ENCODE results near the gene HYAL3. TPM values are rescaled to one million over a fixed set of nuclear protein-coding genes. Genes with fewer than 3 reads are reported as not detected.

Gene HYAL3
- total and polyA plus RNA-seq, 2 of the 13 experiments (the other 11 are each of a cell fraction or from before 2014, with no cell fraction given), result 5.5 to 10.4 TPM

DNA sequence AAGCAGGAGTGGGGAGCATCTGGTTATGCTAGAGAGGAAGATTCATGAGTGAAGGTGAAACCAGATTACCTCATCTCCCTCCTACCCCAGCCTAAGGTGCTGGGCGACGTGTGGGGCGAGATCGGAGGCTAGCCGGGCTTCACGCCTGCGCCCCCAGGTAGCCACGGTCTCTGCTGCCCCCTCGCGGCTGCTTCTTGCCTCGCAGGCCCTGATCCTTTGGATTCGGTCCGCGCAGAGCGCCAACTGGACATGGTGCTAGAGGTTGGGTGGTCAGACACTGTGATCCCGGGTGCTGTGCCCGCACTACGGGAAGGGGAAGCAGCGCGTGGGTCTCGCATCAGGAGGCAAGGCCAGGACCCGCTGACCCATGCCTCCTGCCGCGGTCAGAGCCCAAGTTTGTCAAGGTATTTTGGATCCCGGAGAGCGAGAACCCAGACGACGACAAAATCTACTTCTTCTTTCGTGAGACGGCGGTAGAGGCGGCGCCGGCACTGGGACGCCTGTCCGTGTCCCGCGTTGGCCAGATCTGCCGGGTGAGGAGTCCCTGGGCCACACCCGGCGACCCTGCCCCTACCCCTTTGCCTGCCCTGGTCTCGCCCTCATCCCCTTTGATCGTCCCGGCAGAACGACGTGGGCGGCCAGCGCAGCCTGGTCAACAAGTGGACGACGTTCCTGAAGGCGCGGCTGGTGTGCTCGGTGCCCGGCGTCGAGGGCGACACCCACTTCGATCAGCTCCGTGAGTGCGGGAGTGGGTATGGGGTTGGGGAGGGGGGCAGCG, 26.1 kb downstream of the HYAL3 start (continued):
- TF ChIP-seq, protein P1, sequence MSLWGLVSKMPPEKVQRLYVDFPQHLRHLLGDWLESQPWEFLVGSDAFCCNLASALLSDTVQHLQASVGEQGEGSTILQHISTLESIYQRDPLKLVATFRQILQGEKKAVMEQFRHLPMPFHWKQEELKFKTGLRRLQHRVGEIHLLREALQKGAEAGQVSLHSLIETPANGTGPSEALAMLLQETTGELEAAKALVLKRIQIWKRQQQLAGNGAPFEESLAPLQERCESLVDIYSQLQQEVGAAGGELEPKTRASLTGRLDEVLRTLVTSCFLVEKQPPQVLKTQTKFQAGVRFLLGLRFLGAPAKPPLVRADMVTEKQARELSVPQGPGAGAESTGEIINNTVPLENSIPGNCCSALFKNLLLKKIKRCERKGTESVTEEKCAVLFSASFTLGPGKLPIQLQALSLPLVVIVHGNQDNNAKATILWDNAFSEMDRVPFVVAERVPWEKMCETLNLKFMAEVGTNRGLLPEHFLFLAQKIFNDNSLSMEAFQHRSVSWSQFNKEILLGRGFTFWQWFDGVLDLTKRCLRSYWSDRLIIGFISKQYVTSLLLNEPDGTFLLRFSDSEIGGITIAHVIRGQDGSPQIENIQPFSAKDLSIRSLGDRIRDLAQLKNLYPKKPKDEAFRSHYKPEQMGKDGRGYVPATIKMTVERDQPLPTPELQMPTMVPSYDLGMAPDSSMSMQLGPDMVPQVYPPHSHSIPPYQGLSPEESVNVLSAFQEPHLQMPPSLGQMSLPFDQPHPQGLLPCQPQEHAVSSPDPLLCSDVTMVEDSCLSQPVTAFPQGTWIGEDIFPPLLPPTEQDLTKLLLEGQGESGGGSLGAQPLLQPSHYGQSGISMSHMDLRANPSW (CRISPR knock-in tag; IDR thresholded peaks at IDR 0.05; ENCODE audit: borderline replicate concordance), result no peak
- no peak for TF ChIP-seq NR2F6 (IDR thresholded peaks at IDR 0.05)
- TF ChIP-seq NR2F6 (CRISPR knock-in tag; IDR thresholded peaks at IDR 0.05), result peak; percentile 67; the same call in 1 of the 2 replicates
- TF ChIP-seq, protein P2, sequence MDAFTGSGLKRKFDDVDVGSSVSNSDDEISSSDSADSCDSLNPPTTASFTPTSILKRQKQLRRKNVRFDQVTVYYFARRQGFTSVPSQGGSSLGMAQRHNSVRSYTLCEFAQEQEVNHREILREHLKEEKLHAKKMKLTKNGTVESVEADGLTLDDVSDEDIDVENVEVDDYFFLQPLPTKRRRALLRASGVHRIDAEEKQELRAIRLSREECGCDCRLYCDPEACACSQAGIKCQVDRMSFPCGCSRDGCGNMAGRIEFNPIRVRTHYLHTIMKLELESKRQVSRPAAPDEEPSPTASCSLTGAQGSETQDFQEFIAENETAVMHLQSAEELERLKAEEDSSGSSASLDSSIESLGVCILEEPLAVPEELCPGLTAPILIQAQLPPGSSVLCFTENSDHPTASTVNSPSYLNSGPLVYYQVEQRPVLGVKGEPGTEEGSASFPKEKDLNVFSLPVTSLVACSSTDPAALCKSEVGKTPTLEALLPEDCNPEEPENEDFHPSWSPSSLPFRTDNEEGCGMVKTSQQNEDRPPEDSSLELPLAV (CRISPR knock-in tag; conservative IDR thresholded peaks at IDR 0.05; ENCODE audit: low read depth), result no peak
- TF ChIP-seq, protein P3, sequence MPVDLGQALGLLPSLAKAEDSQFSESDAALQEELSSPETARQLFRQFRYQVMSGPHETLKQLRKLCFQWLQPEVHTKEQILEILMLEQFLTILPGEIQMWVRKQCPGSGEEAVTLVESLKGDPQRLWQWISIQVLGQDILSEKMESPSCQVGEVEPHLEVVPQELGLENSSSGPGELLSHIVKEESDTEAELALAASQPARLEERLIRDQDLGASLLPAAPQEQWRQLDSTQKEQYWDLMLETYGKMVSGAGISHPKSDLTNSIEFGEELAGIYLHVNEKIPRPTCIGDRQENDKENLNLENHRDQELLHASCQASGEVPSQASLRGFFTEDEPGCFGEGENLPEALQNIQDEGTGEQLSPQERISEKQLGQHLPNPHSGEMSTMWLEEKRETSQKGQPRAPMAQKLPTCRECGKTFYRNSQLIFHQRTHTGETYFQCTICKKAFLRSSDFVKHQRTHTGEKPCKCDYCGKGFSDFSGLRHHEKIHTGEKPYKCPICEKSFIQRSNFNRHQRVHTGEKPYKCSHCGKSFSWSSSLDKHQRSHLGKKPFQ (CRISPR knock-in tag; IDR thresholded peaks at IDR 0.05; ENCODE audit: insufficient replicate concordance), result no peak
- TF ChIP-seq ELF4 (CRISPR knock-in tag; IDR thresholded peaks at IDR 0.05; ENCODE audit: borderline replicate concordance), result no peak
- TF ChIP-seq ZNF615 (CRISPR knock-in tag; IDR thresholded peaks at IDR 0.05; ENCODE audit: borderline replicate concordance), result no peak
- no peak for TF ChIP-seq RORA (CRISPR knock-in tag; IDR thresholded peaks at IDR 0.05)
- no peak for TF ChIP-seq HIVEP1 (CRISPR knock-in tag; IDR thresholded peaks at IDR 0.05)
- no peak for TF ChIP-seq ZNF777 (CRISPR knock-in tag; IDR thresholded peaks at IDR 0.05)
- no peak for TF ChIP-seq ZNF737 (CRISPR knock-in tag; IDR thresholded peaks at IDR 0.05; ENCODE audit: borderline replicate concordance)
- TF ChIP-seq ARNTL (CRISPR knock-in tag; IDR thresholded peaks at IDR 0.05), result no peak
- peak; percentile 99 for TF ChIP-seq ZBTB38 (CRISPR knock-in tag; IDR thresholded peaks at IDR 0.05)
- peak; percentile 65; the same call in 1 of the 2 replicates for TF ChIP-seq ZSCAN21 (CRISPR knock-in tag; IDR thresholded peaks at IDR 0.05; ENCODE audit: borderline replicate concordance)
- TF ChIP-seq PCBP2 (optimal IDR thresholded peaks at IDR 0.05; ENCODE audit: low read depth, low read length, poor library complexity, severe bottlenecking), result no peak
- peak; percentile 50; the same call in 1 of the 2 replicates for TF ChIP-seq TBX3 (IDR thresholded peaks at IDR 0.05; ENCODE audit: borderline replicate concordance)
- TF ChIP-seq PHF20 (CRISPR knock-in tag; IDR thresholded peaks at IDR 0.05), result no peak
- TF ChIP-seq, protein P4, sequence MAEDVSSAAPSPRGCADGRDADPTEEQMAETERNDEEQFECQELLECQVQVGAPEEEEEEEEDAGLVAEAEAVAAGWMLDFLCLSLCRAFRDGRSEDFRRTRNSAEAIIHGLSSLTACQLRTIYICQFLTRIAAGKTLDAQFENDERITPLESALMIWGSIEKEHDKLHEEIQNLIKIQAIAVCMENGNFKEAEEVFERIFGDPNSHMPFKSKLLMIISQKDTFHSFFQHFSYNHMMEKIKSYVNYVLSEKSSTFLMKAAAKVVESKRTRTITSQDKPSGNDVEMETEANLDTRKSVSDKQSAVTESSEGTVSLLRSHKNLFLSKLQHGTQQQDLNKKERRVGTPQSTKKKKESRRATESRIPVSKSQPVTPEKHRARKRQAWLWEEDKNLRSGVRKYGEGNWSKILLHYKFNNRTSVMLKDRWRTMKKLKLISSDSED (CRISPR knock-in tag; IDR thresholded peaks at IDR 0.05), result no peak
- no peak for TF ChIP-seq SOX13 (IDR thresholded peaks at IDR 0.05)
- peak in 1 of 2 experiments; percentile 28; a peak in 2 of 4 replicates for TF ChIP-seq SOX13 (CRISPR knock-in tag; conservative IDR thresholded peaks at IDR 0.05 in 1 of 2, IDR thresholded peaks at IDR 0.05 in 1 of 2)
- no peak for TF ChIP-seq PHF21A (CRISPR knock-in tag; IDR thresholded peaks at IDR 0.05)
- TF ChIP-seq HMG20B (CRISPR knock-in tag; conservative IDR thresholded peaks at IDR 0.05), result no peak
- TF ChIP-seq MXD4 (CRISPR knock-in tag; IDR thresholded peaks at IDR 0.05), result no peak
- no peak for TF ChIP-seq NPAS2 (CRISPR knock-in tag; IDR thresholded peaks at IDR 0.05; ENCODE audit: borderline replicate concordance)
